ENCODE data around the gene BCAS3.

DNA sequence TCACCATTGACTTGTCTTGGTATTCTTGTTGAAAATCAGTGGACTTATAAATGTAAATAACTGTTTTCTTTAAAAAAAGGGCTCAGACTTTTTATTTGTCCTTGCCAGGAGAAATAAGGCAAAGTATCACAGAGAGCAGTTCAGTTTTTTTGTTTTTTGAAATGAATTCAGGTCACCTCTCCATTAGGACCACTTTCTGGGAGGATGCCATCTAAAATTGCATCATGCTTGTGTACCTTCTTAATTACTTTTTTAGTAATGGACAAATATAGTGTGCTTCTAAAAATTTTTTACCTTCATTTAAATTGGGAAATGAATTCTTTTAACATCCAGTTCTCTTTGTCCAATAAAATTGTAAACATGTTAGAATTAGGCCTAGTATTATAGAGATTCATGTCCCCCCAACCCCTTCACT, 210.0 kb downstream of the BCAS3 start:
- TF ChIP-seq, protein P1, sequence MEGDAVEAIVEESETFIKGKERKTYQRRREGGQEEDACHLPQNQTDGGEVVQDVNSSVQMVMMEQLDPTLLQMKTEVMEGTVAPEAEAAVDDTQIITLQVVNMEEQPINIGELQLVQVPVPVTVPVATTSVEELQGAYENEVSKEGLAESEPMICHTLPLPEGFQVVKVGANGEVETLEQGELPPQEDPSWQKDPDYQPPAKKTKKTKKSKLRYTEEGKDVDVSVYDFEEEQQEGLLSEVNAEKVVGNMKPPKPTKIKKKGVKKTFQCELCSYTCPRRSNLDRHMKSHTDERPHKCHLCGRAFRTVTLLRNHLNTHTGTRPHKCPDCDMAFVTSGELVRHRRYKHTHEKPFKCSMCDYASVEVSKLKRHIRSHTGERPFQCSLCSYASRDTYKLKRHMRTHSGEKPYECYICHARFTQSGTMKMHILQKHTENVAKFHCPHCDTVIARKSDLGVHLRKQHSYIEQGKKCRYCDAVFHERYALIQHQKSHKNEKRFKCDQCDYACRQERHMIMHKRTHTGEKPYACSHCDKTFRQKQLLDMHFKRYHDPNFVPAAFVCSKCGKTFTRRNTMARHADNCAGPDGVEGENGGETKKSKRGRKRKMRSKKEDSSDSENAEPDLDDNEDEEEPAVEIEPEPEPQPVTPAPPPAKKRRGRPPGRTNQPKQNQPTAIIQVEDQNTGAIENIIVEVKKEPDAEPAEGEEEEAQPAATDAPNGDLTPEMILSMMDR (IDR thresholded peaks at IDR 0.05; ENCODE audit: low read depth, low read length), result no peak
- no peak for TF ChIP-seq EZH2phosphoT487 (IDR thresholded peaks at IDR 0.05; ENCODE audit: low read depth)

Measured in OCI-LY3 (cell line).